Upper lobe of left lung (tissue), 6 donors: ENCODE results near the gene FYB1. TPM values are rescaled to one million over a fixed set of nuclear protein-coding genes. Genes with fewer than 3 reads are reported as not detected.
"Not testable (repeated sequence)": the region's sequence is repeated elsewhere in the genome, so short reads cannot be mapped to it uniquely, and the experiment has no call there.

ENCODE experiments used
- ATAC-seq, 2 donors: fragments of 200-7000 bp; cut with Tn5 transposase; one replicate each; pipeline ENCODE4 v1.9.1; 2022; ENCODE audit warnings: mild to moderate bottlenecking in 2 of 2, moderate library complexity in 2 of 2; ENCODE audit not compliant: low FRiP score in 2 of 2
- DNase-seq, 2 donors: peaks; one replicate each; pipeline ENCODE4 v3.0.0-alpha.2; 2019 to 2020
- H3K27ac ChIP-seq, 4 donors: fragments of 200-600 bp; sonication (generic); one replicate each; pipeline ENCODE4 v1.5.1; 2016 to 2019
- H3K27me3 ChIP-seq, 4 donors: fragments of 200-600 bp; sonication (generic); one replicate each; pipeline ENCODE4 v1.5.1; 2017 to 2019
- H3K36me3 ChIP-seq, 4 donors: fragments of 200-600 bp; sonication (generic); one replicate each; pipeline ENCODE4 v1.5.1; 2016 to 2019
- H3K4me1 ChIP-seq, 4 donors: fragments of 200-600 bp; sonication (generic); one replicate each; pipeline ENCODE4 v1.5.1; 2018 to 2019
- H3K4me3 ChIP-seq, 4 donors: fragments of 200-600 bp; sonication (generic); one replicate each; pipeline ENCODE4 v1.5.1; 2017 to 2019; ENCODE audit warnings: mild to moderate bottlenecking in 2 of 4, moderate library complexity in 1 of 4
- H3K9me3 ChIP-seq, 4 donors: fragments of 200-600 bp; sonication (generic); one replicate each; pipeline ENCODE4 v1.5.1; 2018 to 2019
- CTCF ChIP-seq, 6 experiments: fragments of 450-650 bp in 4 of 6; fragments of 200-600 bp in 2 of 6; sonication (generic) in 2 of 6; IDR thresholded peaks; one replicate each; pipeline ENCODE4 v1.5.1; 2016 to 2019; ENCODE audit warnings: antibody characterized with exemption in 6 of 6
- EP300 ChIP-seq, 4 donors: sonication (generic); formaldehyde crosslinking; IDR thresholded peaks; one replicate each; pipeline ENCODE4 v1.5.1; 2017; ENCODE audit warnings: antibody characterized with exemption in 4 of 4, control low read depth in 2 of 4
- POLR2A ChIP-seq, 4 donors: fragments of 450-650 bp; IDR thresholded peaks; one replicate each; pipeline ENCODE4 v1.5.1; 2016 to 2017; ENCODE audit warnings: antibody characterized with exemption in 4 of 4, mild to moderate bottlenecking in 2 of 4
- POLR2AphosphoS5 ChIP-seq, 2 donors: sonication (generic); formaldehyde crosslinking; IDR thresholded peaks; one replicate each; pipeline ENCODE4 v1.5.1; 2017; ENCODE audit warnings: antibody characterized with exemption in 2 of 2
- WGBS, 2 donors: methylation state at CpG; one replicate each; pipeline ENCODE4 v1.1.5; 2017 to 2018; 5-methylcytosine and 5-hydroxymethylcytosine counted together
- total RNA-seq, 6 donors: library from RNA; depleted of rRNA in 4 of 6; stranded (reverse); fragments of >200 nt in 4 of 6; gene quantifications; one replicate each; pipeline versions ENCODE4 v1.1.0 to v1.2.1, GENCODE V29; 2016 to 2021
- donor health status: DM: no; HTN: no; CAD: no; lungs with moderate emphysema.
- donor health status: DM: no; HTN: yes; CAD: no; lungs with severe emphysema.

The FYB1 gene
- total RNA-seq, 6 donors from 2014 or later: 24.0 to 97.4 (median 42.5) TPM

- Histone ChIP-seq H3K27ac (peak overlapping the region in 1 of 4 donors; percentile 16), H3K4me1 (peaks cover 0 to 5% (median 4%) of the 10 kb centered on the region in 4 donors), H3K27me3 (no peaks in the 10 kb centered on the region), H3K9me3 (no peaks in the 10 kb centered on the region), H3K36me3 (no peaks in the 10 kb centered on the region), H3K4me3 (no peak overlapping the region)
- no peak for TF ChIP-seq POLR2AphosphoS5 (IDR thresholded peaks at IDR 0.05)
- no peak for TF ChIP-seq EP300 (IDR thresholded peaks at IDR 0.05)
- no peak for TF ChIP-seq POLR2A (IDR thresholded peaks at IDR 0.05)
- no peak for TF ChIP-seq CTCF (IDR thresholded peaks at IDR 0.05)
- ATAC-seq (no peak), DNase-seq (no peak)
- WGBS, 2 donors: 94 to 100% methylated on average over 2 of the region's 2 CpGs
These were observed 33.1 kb downstream of the FYB1 start for GRCh38 chr5:39186289-39186688.

GRCh38 chr5:39185761-39186160, 33.6 kb downstream of the FYB1 start:
- DNase-seq: no peak
- Histone ChIP-seq H3K4me3 (no peak overlapping the region), H3K27ac (peak overlapping the region in 1 of 4 donors; percentile 16), H3K36me3 (no peaks in the 10 kb centered on the region), H3K4me1 (peaks cover 0 to 5% (median 4%) of the 10 kb centered on the region in 4 donors), H3K9me3 (no peaks in the 10 kb centered on the region), H3K27me3 (no peaks in the 10 kb centered on the region)
- 83 to 95% methylated on average over 9 of the region's 9 CpGs for WGBS, 2 donors
- no peak for ATAC-seq
- TF ChIP-seq POLR2AphosphoS5 (IDR thresholded peaks at IDR 0.05): no peak
- TF ChIP-seq POLR2A (IDR thresholded peaks at IDR 0.05): no peak
- no peak for TF ChIP-seq CTCF (IDR thresholded peaks at IDR 0.05)
- no peak for TF ChIP-seq EP300 (IDR thresholded peaks at IDR 0.05)

GRCh38 chr5:39179561-39179960, 39.8 kb downstream of the FYB1 start:
- H3K9me3 ChIP-seq, H3K27ac ChIP-seq, ATAC-seq, H3K27me3 ChIP-seq, H3K4me3 ChIP-seq, DNase-seq, H3K36me3 ChIP-seq: not testable (repeated sequence)
- peaks cover 0 to 17% (median 2%) of the 10 kb centered on the region in 4 donors for H3K4me1 ChIP-seq
- 50 to 69% methylated on average over 3 of the region's 3 CpGs for WGBS, 2 donors

- Histone ChIP-seq H3K4me1 (peaks cover 0 to 17% (median 2%) of the 10 kb centered on the region in 4 donors), H3K4me3 (no peak overlapping the region), H3K9me3 (no peaks in the 10 kb centered on the region), H3K36me3 (no peaks in the 10 kb centered on the region), H3K27me3 (no peaks in the 10 kb centered on the region), H3K27ac (no peak overlapping the region)
- TF ChIP-seq POLR2AphosphoS5 (IDR thresholded peaks at IDR 0.05) (no peak), CTCF (IDR thresholded peaks at IDR 0.05) (no peak), POLR2A (IDR thresholded peaks at IDR 0.05) (no peak), EP300 (IDR thresholded peaks at IDR 0.05) (no peak)
- no peak for DNase-seq
- no peak for ATAC-seq
- 68 to 77% methylated on average over 8 of the region's 8 CpGs for WGBS, 2 donors
These were observed 40.5 kb downstream of the FYB1 start for GRCh38 chr5:39178861-39179260.

- Histone ChIP-seq H3K4me1 (peaks cover 0 to 17% (median 2%) of the 10 kb centered on the region in 4 donors), H3K36me3 (no peaks in the 10 kb centered on the region), H3K27me3 (no peaks in the 10 kb centered on the region), H3K4me3 (no peak overlapping the region), H3K27ac (no peak overlapping the region), H3K9me3 (no peaks in the 10 kb centered on the region)
- WGBS, 2 donors: 48 to 51% methylated on average over 3 of the region's 3 CpGs
- DNase-seq: no peak
- ATAC-seq: no peak
- TF ChIP-seq EP300 (IDR thresholded peaks at IDR 0.05): no peak
- no peak for TF ChIP-seq CTCF (IDR thresholded peaks at IDR 0.05)
- no peak for TF ChIP-seq POLR2A (IDR thresholded peaks at IDR 0.05)
- TF ChIP-seq POLR2AphosphoS5 (IDR thresholded peaks at IDR 0.05): no peak
These were observed 41.2 kb downstream of the FYB1 start for GRCh38 chr5:39178171-39178570.
